Loucy (cell line): Measurements from ENCODE around the gene CD248.

Experiments used
- H2AFZ ChIP-seq: fragments of 200-600 bp; sonication (generic); 2 replicates; pipeline ENCODE4 v1.6.0; 2016; ENCODE audit warnings: antibody characterized with exemption, mild to moderate bottlenecking, low read length, moderate library complexity
- H3F3A ChIP-seq: fragments of 200-600 bp; 2 replicates; pipeline ENCODE4 v1.6.0; 2016; ENCODE audit warnings: antibody characterized with exemption, low read depth, mild to moderate bottlenecking
- H3K27me3 ChIP-seq: fragments of 200-600 bp; sonication (generic); 2 replicates; pipeline ENCODE4 v1.6.1; 2014; ENCODE audit warnings: low read length, mild to moderate bottlenecking; ENCODE audit not compliant: insufficient read depth, poor library complexity, severe bottlenecking
- H3K36me3 ChIP-seq: fragments of 200-600 bp; sonication (generic); 2 replicates; pipeline ENCODE4 v1.6.1; 2016; ENCODE audit warnings: low read length; ENCODE audit not compliant: insufficient read depth
- H3K4me1 ChIP-seq: fragments of 200-600 bp; sonication (generic); 2 replicates; pipeline ENCODE4 v1.5.1; 2014; ENCODE audit warnings: low read length, mild to moderate bottlenecking; ENCODE audit not compliant: insufficient read depth, poor library complexity, severe bottlenecking
- H3K4me2 ChIP-seq: fragments of 200-600 bp; sonication (generic); 2 replicates; pipeline ENCODE4 v1.6.0; 2014; ENCODE audit warnings: antibody characterized with exemption, low read length, low read depth, mild to moderate bottlenecking; ENCODE audit not compliant: poor library complexity, severe bottlenecking
- H3K4me3 ChIP-seq: fragments of 200-600 bp; sonication (generic); 2 replicates; pipeline ENCODE4 v1.5.1; 2014; ENCODE audit warnings: low read length, mild to moderate bottlenecking, mixed read lengths; ENCODE audit not compliant: poor library complexity, severe bottlenecking
- H3K79me2 ChIP-seq: fragments of 200-600 bp; sonication (generic); 2 replicates; pipeline ENCODE4 v1.6.1; 2014; ENCODE audit warnings: low read length; ENCODE audit not compliant: insufficient read depth
- H3K9ac ChIP-seq: fragments of 200-600 bp; sonication (generic); 2 replicates; pipeline ENCODE4 v1.6.0; 2014; ENCODE audit warnings: mild to moderate bottlenecking, low read depth, low read length, moderate library complexity; ENCODE audit not compliant: poor library complexity, severe bottlenecking
- H3K9me2 ChIP-seq: fragments of 200-600 bp; sonication (generic); replicated peaks from 2 replicates; pipeline ENCODE4 v1.6.1; 2016; ENCODE audit warnings: low read depth, low read length, mixed read lengths
- H3K9me3 ChIP-seq: fragments of 200-600 bp; sonication (generic); 2 replicates; pipeline ENCODE4 v1.6.1; 2014; ENCODE audit warnings: mild to moderate bottlenecking, antibody characterized with exemption, low read length, low read depth; ENCODE audit not compliant: insufficient read depth
- H4K20me1 ChIP-seq: fragments of 200-600 bp; sonication (generic); 2 replicates; pipeline ENCODE4 v1.6.0; 2014; ENCODE audit warnings: antibody characterized with exemption, low read length, mild to moderate bottlenecking; ENCODE audit not compliant: insufficient read depth, poor library complexity, severe bottlenecking
- CTCF ChIP-seq: fragments of 200-600 bp; sonication (generic); conservative IDR thresholded peaks from 2 replicates; pipeline ENCODE4 v1.5.1; 2014; ENCODE audit warnings: mild to moderate bottlenecking, antibody characterized with exemption, low read length
- EZH2phosphoT487 ChIP-seq: fragments of 200-600 bp; IDR thresholded peaks from 2 replicates; pipeline ENCODE4 v1.6.1; 2018; ENCODE audit warnings: antibody characterized with exemption, mild to moderate bottlenecking, moderate library complexity, borderline replicate concordance

The CD248 gene

GRCh38 chr11:66287889-66288670 is 28.8 kb downstream of the CD248 start:
- H3K9me2 ChIP-seq, result no peaks in the 10 kb centered on the region
- H3K36me3 ChIP-seq, result no peaks in the 10 kb centered on the region
- H3K27me3 ChIP-seq, result no peaks in the 10 kb centered on the region
- peaks cover 14% of the 10 kb centered on the region for H3K79me2 ChIP-seq
- no peaks in the 10 kb centered on the region for H4K20me1 ChIP-seq
- H3F3A ChIP-seq, result no peaks in the 10 kb centered on the region
- peak overlapping the region; percentile 85 for H2AFZ ChIP-seq
- H3K9ac ChIP-seq, result peak overlapping the region; percentile 93
- H3K4me1 ChIP-seq, result peaks cover 22% of the 10 kb centered on the region
- H3K9me3 ChIP-seq, result no peaks in the 10 kb centered on the region
- TF ChIP-seq EZH2phosphoT487 (no peak), CTCF (no peak)
- H3K4me3 ChIP-seq, result peak overlapping the region; percentile 95
- peak overlapping the region; percentile 86 for H3K4me2 ChIP-seq

GRCh38 chr11:66287211-66287888 is 29.5 kb downstream of the CD248 start:
- H4K20me1 ChIP-seq, result no peaks in the 10 kb centered on the region
- no peaks in the 10 kb centered on the region for H3F3A ChIP-seq
- H3K9me2 ChIP-seq, result no peaks in the 10 kb centered on the region
- H3K36me3 ChIP-seq, result no peaks in the 10 kb centered on the region
- H3K9ac ChIP-seq, result peak overlapping the region; percentile 93
- no peaks in the 10 kb centered on the region for H3K9me3 ChIP-seq
- TF ChIP-seq EZH2phosphoT487 (no peak), CTCF (no peak)
- H3K27me3 ChIP-seq, result no peaks in the 10 kb centered on the region
- peaks cover 26% of the 10 kb centered on the region for H3K4me1 ChIP-seq
- peak overlapping the region; percentile 95 for H3K4me3 ChIP-seq
- H2AFZ ChIP-seq, result no peak overlapping the region
- peaks cover 14% of the 10 kb centered on the region for H3K79me2 ChIP-seq
- peak overlapping the region; percentile 86 for H3K4me2 ChIP-seq

GRCh38 chr11:66286699-66287098 is 30.1 kb downstream of the CD248 start:
- peaks cover 14% of the 10 kb centered on the region for H3K79me2 ChIP-seq
- H3K4me1 ChIP-seq, result peaks cover 26% of the 10 kb centered on the region
- H3K9me2 ChIP-seq, result no peaks in the 10 kb centered on the region
- H3K36me3 ChIP-seq, result no peaks in the 10 kb centered on the region
- H2AFZ ChIP-seq, result no peak overlapping the region
- peak overlapping the region; percentile 93 for H3K9ac ChIP-seq
- no peaks in the 10 kb centered on the region for H3K9me3 ChIP-seq
- no peak for TF ChIP-seq CTCF
- no peak for TF ChIP-seq EZH2phosphoT487
- no peaks in the 10 kb centered on the region for H3K27me3 ChIP-seq
- no peaks in the 10 kb centered on the region for H3F3A ChIP-seq
- no peaks in the 10 kb centered on the region for H4K20me1 ChIP-seq
- H3K4me2 ChIP-seq, result no peak overlapping the region
- no peak overlapping the region for H3K4me3 ChIP-seq
